CD8-positive, alpha-beta memory T cell (primary cell): ENCODE measurements around the gene NSUN7. TPM values are rescaled to one million over a fixed set of nuclear protein-coding genes. Genes with fewer than 3 reads are reported as not detected.

Experiments used
- CTCF ChIA-PET: fragments of 350-600 bp; sonication (Branson Sonifier 250); formaldehyde crosslinking; loops from one replicate; lab custom pipeline; 2021; ENCODE audit warnings: antibody characterized with exemption; lab: Charles Lee
- POLR2A ChIA-PET: fragments of 350-600 bp; sonication (Branson Sonifier 250); formaldehyde crosslinking; loops from one replicate; lab custom pipeline; 2021; ENCODE audit warnings: antibody characterized with exemption; lab: Charles Lee
- DNase-seq, 5 donors: peaks; one replicate each; pipeline versions ENCODE4 v3.0.0 to v3.0.0-alpha.2; 2020 to 2022; ENCODE audit warnings: mixed read lengths in 1 of 5
- H3K27ac ChIP-seq: one replicate; pipeline ENCODE4 v1.7.0; 2013; ENCODE audit warnings: low read depth, mild to moderate bottlenecking, low read length, moderate library complexity
- H3K27me3 ChIP-seq: 2 replicates; pipeline ENCODE4 v1.7.0; 2013; ENCODE audit warnings: low read length, mild to moderate bottlenecking; ENCODE audit not compliant: insufficient read depth, poor library complexity, severe bottlenecking
- H3K36me3 ChIP-seq: 2 replicates; pipeline ENCODE4 v1.7.0; 2013; ENCODE audit warnings: mild to moderate bottlenecking, low read length, moderate library complexity; ENCODE audit not compliant: insufficient read depth
- H3K4me1 ChIP-seq: 2 replicates; pipeline ENCODE4 v1.7.0; 2013; ENCODE audit warnings: mild to moderate bottlenecking, low read length, moderate library complexity; ENCODE audit not compliant: insufficient read depth
- H3K4me3 ChIP-seq: 2 replicates; pipeline ENCODE4 v1.7.0; 2013; ENCODE audit warnings: mild to moderate bottlenecking, low read length
- H3K9me3 ChIP-seq: 2 replicates; pipeline ENCODE4 v1.7.0; 2013; ENCODE audit warnings: mild to moderate bottlenecking, low read length
- H3K27ac Mint-ChIP-seq, 8 donors: one replicate each; pipeline ENCODE4 v1.8.0; 2020 to 2021; ENCODE audit warnings: mixed read lengths in 8 of 8, mild to moderate bottlenecking in 6 of 8, inconsistent platforms in 3 of 8, moderate library complexity in 3 of 8
- H3K27me3 Mint-ChIP-seq, 2 donors: one replicate each; pipeline ENCODE4 v1.8.0; 2020 to 2021; ENCODE audit warnings: mixed read lengths in 2 of 2, mild to moderate bottlenecking in 1 of 2, moderate library complexity in 1 of 2
- H3K36me3 Mint-ChIP-seq, 3 donors: one replicate each; pipeline ENCODE4 v1.8.0; 2020 to 2021; ENCODE audit warnings: mixed read lengths in 3 of 3, inconsistent platforms in 1 of 3, mild to moderate bottlenecking in 1 of 3
- H3K4me1 Mint-ChIP-seq, 3 donors: one replicate each; pipeline ENCODE4 v1.8.0; 2020 to 2021; ENCODE audit warnings: mixed read lengths in 3 of 3, inconsistent platforms in 1 of 3, mild to moderate bottlenecking in 1 of 3
- H3K4me3 Mint-ChIP-seq, 7 donors: one replicate each; pipeline ENCODE4 v1.8.0; 2020 to 2021; ENCODE audit warnings: mixed read lengths in 7 of 7, mild to moderate bottlenecking in 6 of 7, moderate library complexity in 4 of 7, inconsistent platforms in 2 of 7
- H3K9me3 Mint-ChIP-seq, 5 donors: one replicate each; pipeline ENCODE4 v1.8.0; 2020 to 2022; ENCODE audit warnings: mixed read lengths in 5 of 5, mild to moderate bottlenecking in 3 of 5, moderate library complexity in 2 of 5, inconsistent platforms in 1 of 5
- polyA plus RNA-seq: library from polyadenylated mRNA; unstranded; fragments of 300-500 nt; fragmentation: Illumina TruSeq; gene quantifications from one replicate; pipeline ENCODE4 v1.2.3, GENCODE V29; 2021
- total RNA-seq, 2 experiments: library from RNA; stranded (reverse); gene quantifications; one replicate each; pipeline ENCODE4 v1.2.3, GENCODE V29; 2021

Gene NSUN7
- total and polyA plus RNA-seq, 3 experiments from 2014 or later = not detected

DNA sequence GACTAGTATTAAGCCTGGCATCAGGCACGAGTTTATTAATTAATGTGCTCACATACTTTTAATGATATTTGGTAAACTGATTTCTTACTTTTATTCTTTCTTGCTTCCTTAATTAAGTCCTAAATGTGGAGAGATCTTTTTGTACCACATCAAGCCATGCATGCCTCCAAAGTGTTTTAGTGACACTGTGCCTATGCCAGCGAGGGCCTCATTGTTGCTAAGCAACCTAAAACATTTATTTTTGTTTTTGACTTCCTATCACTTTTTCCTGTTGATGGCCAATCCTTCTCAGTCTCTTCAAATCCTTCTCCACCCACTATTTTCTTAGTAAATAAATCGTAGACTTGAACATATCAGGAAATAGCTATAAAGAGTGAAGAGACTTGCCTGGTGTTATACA, 5.5 kb upstream of the NSUN7 start:
- POLR2A ChIA-PET = no interaction called here
- CTCF ChIA-PET = no interaction called here
- Mint-ChIP-seq H3K4me1 (peaks cover 0 to 6% (median 0%) of the 10 kb centered on the region in 3 donors), H3K36me3 (no peaks in the 10 kb centered on the region), H3K27me3 (peaks cover 6 to 23% of the 10 kb centered on the region in 2 donors), H3K27ac (no peak overlapping the region), H3K9me3 (peaks cover 0 to 4% (median 0%) of the 10 kb centered on the region in 5 donors), H3K4me3 (no peak overlapping the region)
- H3K4me1 ChIP-seq = no peaks in the 10 kb centered on the region
- peaks cover 8% of the 10 kb centered on the region for H3K27me3 ChIP-seq
- H3K9me3 ChIP-seq = no peaks in the 10 kb centered on the region
- no peak overlapping the region for H3K4me3 ChIP-seq
- no peaks in the 10 kb centered on the region for H3K36me3 ChIP-seq
- H3K27ac ChIP-seq = no peak overlapping the region
- DNase-seq = no peak

DNA sequence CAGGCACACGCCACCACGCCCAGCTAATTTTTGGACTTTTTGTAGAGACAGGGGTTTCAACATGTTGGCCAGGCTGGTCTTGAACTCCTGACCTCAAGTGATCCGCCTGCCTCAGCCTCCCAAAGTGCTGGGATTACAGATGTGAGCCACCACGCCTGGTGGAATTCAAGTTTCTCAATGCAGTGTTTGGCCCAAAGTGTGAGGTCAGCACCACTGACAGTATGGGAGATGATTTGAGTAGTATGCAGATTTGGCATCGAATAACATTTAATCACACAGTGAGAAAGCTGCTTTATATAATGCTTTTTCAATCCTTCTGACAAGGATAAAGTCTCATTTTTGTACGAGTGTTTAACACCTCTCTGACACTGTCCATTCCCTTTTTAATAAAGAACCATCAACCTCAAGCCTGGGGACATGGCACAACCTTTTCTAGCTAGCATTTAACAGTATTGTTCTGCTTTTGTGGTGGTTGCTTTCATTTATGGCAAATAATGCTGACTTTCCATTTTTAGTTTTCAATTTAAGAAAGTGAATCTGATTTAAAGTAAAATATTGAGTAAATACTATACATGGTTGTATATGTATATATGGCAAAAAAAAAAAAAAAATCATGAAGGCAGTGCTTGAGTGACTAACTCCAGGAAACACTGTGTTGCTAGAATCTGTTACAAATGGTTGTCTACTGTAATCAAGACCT, 4.3 kb upstream of the NSUN7 start:
- Mint-ChIP-seq H3K27ac (no peak overlapping the region), H3K27me3 (peaks cover 8 to 26% of the 10 kb centered on the region in 2 donors), H3K36me3 (no peaks in the 10 kb centered on the region), H3K9me3 (peaks cover 0 to 4% (median 0%) of the 10 kb centered on the region in 5 donors), H3K4me1 (peaks cover under 1 to 11% (median 2%) of the 10 kb centered on the region in 3 donors), H3K4me3 (no peak overlapping the region)
- ChIA-PET POLR2A (no interaction called here), CTCF (interaction anchor here (0.5 kb wide), 1 partner anchor 12 kb away, joined by 3 read pairs; no protein-coding TSS in a partner anchor)
- DNase-seq = no peak
- Histone ChIP-seq H3K4me3 (no peak overlapping the region), H3K36me3 (no peaks in the 10 kb centered on the region), H3K9me3 (no peaks in the 10 kb centered on the region), H3K27me3 (peaks cover 9% of the 10 kb centered on the region), H3K4me1 (no peaks in the 10 kb centered on the region), H3K27ac (no peak overlapping the region)

DNA sequence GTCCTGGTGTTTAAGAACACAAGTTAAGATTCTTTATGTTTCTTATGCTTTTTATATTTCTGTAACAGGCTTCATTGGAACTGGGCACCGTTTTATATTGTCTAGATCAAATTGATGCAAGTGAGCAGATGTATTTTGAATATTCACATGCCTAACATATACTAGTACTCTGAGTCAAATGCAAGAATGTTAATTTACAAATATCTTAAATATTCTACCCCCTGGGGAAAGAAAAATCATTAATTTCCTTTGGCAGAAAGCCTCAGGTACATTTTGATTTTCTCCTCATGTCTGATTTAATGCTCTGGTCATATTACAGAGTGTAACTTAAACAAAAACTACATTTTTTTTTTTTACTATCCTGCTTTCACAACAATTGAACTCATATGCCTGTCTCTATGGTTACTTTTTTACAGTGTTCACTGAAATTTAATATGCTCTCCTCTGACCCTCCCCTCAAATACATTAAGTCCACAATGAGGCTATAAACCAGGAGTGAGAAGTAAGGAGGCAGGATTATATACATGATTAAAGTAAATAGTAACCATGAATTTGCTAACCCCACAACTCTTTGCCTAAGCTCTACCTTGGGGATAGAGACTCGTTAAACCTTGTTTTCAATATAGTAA, 2.4 kb upstream of the NSUN7 start:
- Histone ChIP-seq H3K4me3 (no peak overlapping the region), H3K27me3 (peaks cover 16% of the 10 kb centered on the region), H3K27ac (no peak overlapping the region), H3K9me3 (no peaks in the 10 kb centered on the region), H3K36me3 (no peaks in the 10 kb centered on the region), H3K4me1 (no peaks in the 10 kb centered on the region)
- no peak for DNase-seq
- Mint-ChIP-seq H3K36me3 (peaks cover 0 to 6% (median 0%) of the 10 kb centered on the region in 3 donors), H3K4me1 (peaks cover 3 to 19% (median 8%) of the 10 kb centered on the region in 3 donors), H3K9me3 (peaks cover 0 to 9% (median 2%) of the 10 kb centered on the region in 5 donors), H3K4me3 (no peak overlapping the region), H3K27ac (no peak overlapping the region), H3K27me3 (peaks cover 23 to 36% of the 10 kb centered on the region in 2 donors)
- POLR2A ChIA-PET = interaction anchor here (0.6 kb wide), 1 partner anchor 77 kb away, joined by 3 read pairs; no protein-coding TSS in a partner anchor
- CTCF ChIA-PET = no interaction called here

DNA sequence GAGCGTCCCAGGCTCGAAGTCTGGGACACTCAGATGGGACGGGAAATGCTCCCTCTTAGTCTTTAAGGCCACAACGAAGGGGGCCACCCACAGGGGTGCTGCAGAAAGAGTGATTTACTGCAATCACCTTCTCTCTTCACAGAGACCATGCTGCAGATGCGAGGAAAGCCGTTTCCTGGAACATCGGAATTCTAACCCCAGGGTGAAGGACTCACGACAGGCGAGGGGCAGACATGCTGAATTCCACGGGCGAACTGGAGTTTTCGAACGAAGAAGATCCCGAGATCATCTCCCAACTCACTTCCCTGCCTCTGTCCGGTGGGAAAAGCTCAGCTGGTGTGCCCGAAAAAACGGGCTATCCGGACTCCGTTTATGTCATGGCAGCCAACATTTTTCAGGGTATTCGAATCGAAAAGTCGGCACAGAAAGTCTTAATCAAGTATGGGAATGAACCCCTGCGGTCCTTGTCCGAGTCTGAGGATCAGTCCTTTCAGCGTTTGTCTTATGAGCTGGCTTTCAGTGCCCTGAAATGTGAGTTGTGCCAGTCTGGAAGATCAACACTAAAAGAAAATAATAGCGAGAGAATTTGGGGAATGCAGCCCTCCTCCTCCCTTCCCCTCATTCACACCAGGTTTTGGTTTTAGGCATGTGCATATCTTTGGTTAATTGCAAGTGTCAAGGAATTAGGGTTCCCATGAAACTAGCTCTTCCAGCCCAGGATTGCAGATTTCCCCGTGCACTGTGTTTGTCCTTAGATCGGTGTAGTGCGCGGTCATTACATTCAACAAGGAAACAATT, 905 bp downstream of the NSUN7 start:
- peak overlapping the region; percentile 14 to 63 (median 56) for H3K4me3 Mint-ChIP-seq
- H3K27ac Mint-ChIP-seq = peak overlapping the region in 1 of 8 donors; percentile 41
- H3K36me3 ChIP-seq = no peaks in the 10 kb centered on the region
- H3K27me3 Mint-ChIP-seq = peaks cover 31 to 56% of the 10 kb centered on the region in 2 donors
- no peak overlapping the region for H3K27ac ChIP-seq
- H3K9me3 Mint-ChIP-seq = peaks cover 0 to 9% (median 3%) of the 10 kb centered on the region in 5 donors
- H3K27me3 ChIP-seq = peaks cover 16% of the 10 kb centered on the region
- H3K4me3 ChIP-seq = peak overlapping the region; percentile 27
- POLR2A ChIA-PET = no interaction called here
- H3K36me3 Mint-ChIP-seq = peaks cover 0 to 10% (median 0%) of the 10 kb centered on the region in 3 donors
- no peaks in the 10 kb centered on the region for H3K9me3 ChIP-seq
- DNase-seq = no peak
- peaks cover 3 to 13% (median 8%) of the 10 kb centered on the region in 3 donors for H3K4me1 Mint-ChIP-seq
- CTCF ChIA-PET = no interaction called here
- no peaks in the 10 kb centered on the region for H3K4me1 ChIP-seq

DNA sequence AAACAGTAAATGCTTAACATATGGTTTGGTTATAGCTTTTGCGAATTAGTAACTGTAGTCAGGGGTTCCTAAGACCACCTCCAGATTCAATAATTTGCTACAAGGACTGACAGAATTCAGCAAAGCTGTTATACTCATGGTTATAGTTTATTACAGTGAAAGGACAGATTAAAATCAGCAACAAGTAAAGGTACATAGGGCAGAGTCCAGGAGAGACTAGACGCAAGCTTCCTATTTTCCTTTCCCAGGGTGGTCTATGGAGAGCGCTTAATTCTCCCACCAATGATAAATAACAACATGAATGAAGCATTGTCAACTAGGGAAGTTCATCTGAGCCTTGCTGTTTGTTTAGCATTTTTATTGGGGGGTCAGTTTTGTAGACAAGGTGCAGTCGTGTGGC, 5.9 kb downstream of the NSUN7 start:
- H3K4me1 Mint-ChIP-seq = peaks cover 0 to 6% (median 5%) of the 10 kb centered on the region in 3 donors
- no peak overlapping the region for H3K4me3 Mint-ChIP-seq
- Histone ChIP-seq H3K27ac (no peak overlapping the region), H3K27me3 (peaks cover 5% of the 10 kb centered on the region), H3K4me3 (no peak overlapping the region), H3K9me3 (no peaks in the 10 kb centered on the region), H3K36me3 (no peaks in the 10 kb centered on the region), H3K4me1 (no peaks in the 10 kb centered on the region)
- peaks cover 0 to 10% (median 0%) of the 10 kb centered on the region in 3 donors for H3K36me3 Mint-ChIP-seq
- peaks cover 27 to 38% of the 10 kb centered on the region in 2 donors for H3K27me3 Mint-ChIP-seq
- DNase-seq = no peak
- CTCF ChIA-PET = no interaction called here
- POLR2A ChIA-PET = no interaction called here
- H3K27ac Mint-ChIP-seq = no peak overlapping the region
- peaks cover 0 to 6% (median 1%) of the 10 kb centered on the region in 5 donors for H3K9me3 Mint-ChIP-seq

DNA sequence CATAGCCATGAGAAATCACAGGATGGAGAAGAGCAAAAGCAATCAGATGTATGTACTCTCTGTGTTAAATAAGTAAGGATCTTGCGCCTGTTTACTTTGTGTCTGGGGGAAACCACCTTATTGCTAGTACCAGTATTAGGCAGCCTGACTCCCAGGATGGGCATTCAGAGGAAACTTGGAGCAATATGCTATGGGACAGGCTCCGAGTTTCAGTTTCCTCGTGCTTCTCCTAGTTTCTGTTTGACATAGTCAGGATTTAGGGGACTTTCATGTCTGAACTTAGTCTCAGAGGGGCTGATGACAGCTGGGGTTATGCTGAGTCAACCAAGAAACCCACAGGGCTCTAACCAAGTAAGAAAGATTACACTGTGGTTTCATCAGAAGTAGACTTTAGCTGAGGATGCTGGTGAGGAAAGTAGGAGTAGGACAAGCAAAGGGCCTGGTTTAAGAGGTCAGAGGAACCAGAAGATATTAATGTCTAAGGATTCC, 13.5 kb downstream of the NSUN7 start:
- no peak overlapping the region for H3K27ac ChIP-seq
- H3K9me3 ChIP-seq = no peaks in the 10 kb centered on the region
- no peaks in the 10 kb centered on the region for H3K36me3 ChIP-seq
- ChIA-PET CTCF (no interaction called here), POLR2A (no interaction called here)
- Mint-ChIP-seq H3K4me3 (peak overlapping the region in 1 of 7 donors; percentile 21), H3K27me3 (peaks cover 0 to 1% of the 10 kb centered on the region in 2 donors), H3K27ac (no peak overlapping the region), H3K4me1 (peaks cover 0 to 9% (median 9%) of the 10 kb centered on the region in 3 donors), H3K36me3 (no peaks in the 10 kb centered on the region), H3K9me3 (no peaks in the 10 kb centered on the region)
- no peak for DNase-seq
- H3K27me3 ChIP-seq = no peaks in the 10 kb centered on the region
- no peaks in the 10 kb centered on the region for H3K4me1 ChIP-seq
- no peak overlapping the region for H3K4me3 ChIP-seq

DNA sequence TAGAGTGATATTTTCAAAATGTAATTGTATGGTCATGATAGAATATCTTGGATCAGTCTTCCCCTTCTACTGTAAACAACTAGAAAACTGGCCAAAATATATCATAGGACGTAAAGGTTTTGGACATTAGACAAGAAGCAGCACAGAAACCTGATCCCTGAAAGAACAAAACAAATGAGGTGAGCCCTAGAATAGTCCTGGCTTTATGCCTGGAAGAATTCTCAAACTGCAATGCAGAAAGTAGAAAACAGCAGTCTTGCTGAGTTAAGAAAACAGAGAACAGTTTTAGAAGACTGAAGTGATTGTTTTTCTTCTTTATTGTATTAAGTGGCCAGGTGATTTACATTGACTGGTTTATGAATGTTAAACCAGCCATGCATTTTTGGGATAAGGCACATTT, 19.5 kb downstream of the NSUN7 start:
- no peaks in the 10 kb centered on the region for H3K9me3 Mint-ChIP-seq
- H3K4me3 ChIP-seq = no peak overlapping the region
- H3K4me1 ChIP-seq = no peaks in the 10 kb centered on the region
- POLR2A ChIA-PET = no interaction called here
- no peaks in the 10 kb centered on the region for H3K36me3 ChIP-seq
- no peaks in the 10 kb centered on the region for H3K27me3 ChIP-seq
- DNase-seq = no peak
- no peak overlapping the region for H3K27ac ChIP-seq
- peaks cover 1 to 23% of the 10 kb centered on the region in 2 donors for H3K27me3 Mint-ChIP-seq
- H3K9me3 ChIP-seq = no peaks in the 10 kb centered on the region
- CTCF ChIA-PET = no interaction called here
- no peaks in the 10 kb centered on the region for H3K36me3 Mint-ChIP-seq
- H3K4me1 Mint-ChIP-seq = no peaks in the 10 kb centered on the region
- H3K27ac Mint-ChIP-seq = no peak overlapping the region
- no peak overlapping the region for H3K4me3 Mint-ChIP-seq
